Measurements from ENCODE around the gene YBX3.

Gene YBX3

DNA sequence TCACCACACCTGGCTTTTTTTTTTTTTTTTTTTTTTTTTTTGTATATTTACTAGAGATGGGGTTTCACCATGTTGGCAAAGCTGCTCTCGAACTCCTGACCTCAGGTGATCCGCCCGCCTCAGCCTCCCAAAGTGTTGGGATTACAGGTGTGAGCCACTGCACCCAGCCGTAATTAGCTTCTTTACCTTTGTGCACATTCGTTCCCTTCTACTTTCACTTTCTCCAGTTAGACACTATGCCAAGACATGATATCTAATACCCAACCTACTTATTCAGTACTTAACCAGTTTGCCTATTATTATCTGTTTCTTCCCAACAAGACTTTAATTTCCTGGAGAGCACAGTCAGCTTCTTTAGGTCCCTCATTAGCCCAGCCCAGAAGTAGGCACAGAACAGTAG lies 54.6 kb downstream of the YBX3 start:
- FAIRE-seq: no peak

- no peak for FAIRE-seq
Observed at GRCh38 chr12:10667581-10667980, 55.5 kb downstream of the YBX3 start.

DNA sequence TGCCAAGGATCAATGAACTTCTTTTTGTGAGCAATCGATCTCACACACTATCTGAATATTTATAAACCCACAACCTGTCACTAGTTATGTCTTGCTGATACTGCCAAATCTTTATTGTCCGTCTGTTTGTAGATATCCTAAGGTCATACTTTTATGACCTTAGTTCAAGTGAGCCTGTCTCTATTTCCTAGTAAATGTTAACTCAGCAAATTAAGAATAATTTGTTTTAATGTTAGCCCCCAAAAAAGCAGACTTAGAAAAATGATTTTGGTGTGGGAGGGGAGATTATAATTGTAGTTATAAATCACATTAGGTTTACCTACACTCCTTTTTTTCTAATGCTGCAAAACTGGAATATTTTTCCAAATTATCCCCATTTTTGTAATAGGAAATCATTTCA lies 58.6 kb downstream of the YBX3 start:
- FAIRE-seq: no peak

DNA sequence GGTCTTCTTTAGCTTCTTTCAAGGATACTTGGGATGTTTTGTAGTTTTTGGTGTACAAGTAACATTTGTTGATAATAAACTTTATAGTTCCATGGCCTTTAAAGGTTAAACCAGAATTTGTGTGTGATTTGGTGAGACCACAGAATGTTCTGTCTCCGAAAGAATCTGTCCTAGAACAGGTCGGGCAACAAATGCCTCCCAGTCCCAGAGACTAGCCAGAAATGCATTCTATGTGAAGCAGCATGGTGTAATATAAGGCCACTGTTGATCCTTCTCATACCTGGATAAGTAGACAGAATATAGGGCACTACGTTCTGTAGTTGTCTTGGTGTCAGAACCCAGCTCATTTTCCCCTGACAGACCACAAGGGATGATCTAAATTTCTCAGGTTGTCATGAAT lies 59.3 kb downstream of the YBX3 start:
- FAIRE-seq: no peak

DNA sequence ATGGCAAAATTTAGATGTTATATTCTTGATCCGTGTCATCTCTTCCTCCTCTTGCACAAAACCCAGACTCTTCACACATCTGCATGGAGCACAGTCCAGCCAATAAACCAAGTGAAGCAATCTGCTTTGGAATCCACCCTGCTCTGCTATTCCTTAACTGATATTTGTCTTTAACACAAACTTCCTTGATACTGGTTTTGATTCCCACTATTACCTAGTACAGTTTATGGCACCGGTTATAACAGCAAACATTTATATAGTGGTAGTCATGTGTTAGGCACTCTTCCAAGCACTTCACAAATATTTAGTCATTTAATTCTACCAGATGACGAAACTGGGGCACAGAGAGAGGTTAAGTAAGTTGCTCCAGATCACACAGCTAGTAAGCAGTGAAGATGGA lies 61.8 kb downstream of the YBX3 start:
- peak; percentile 93 for FAIRE-seq

- FAIRE-seq: no peak
Observed at GRCh38 chr12:10654003-10654402, 69.1 kb downstream of the YBX3 start.

DNA sequence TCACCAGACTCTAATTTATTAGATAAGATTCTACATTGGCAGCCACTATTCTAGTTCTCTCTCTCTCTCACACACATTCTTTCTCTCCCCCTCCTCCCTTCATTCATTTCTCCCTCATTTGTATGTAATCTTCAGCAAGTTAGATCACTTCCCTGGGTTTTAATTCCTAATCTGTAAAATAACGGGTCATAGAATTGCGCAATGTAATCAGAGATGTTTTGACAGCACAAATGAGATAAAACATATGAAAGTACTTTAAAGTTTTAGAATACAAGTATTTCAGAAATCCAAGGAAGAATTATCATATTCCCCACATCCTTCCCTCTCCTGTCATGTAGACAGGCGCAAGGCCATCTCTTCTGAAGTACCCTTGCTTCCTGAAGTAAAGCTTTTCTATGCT lies 70.9 kb downstream of the YBX3 start:
- no peak for FAIRE-seq
